HG02642 (cell line): ENCODE measurements around the gene IPO5.
"Not testable (repeated sequence)": the region's sequence is repeated elsewhere in the genome, so short reads cannot be mapped to it uniquely, and the experiment has no call there.

Source experiments
- ATAC-seq: cut with Tn5 transposase; IDR thresholded peaks from one replicate; pipeline ENCODE4 v1.9.1; 2021; ENCODE audit warnings: mild to moderate bottlenecking; ENCODE audit not compliant: unreplicated experiment, poor library complexity

The IPO5 gene

DNA sequence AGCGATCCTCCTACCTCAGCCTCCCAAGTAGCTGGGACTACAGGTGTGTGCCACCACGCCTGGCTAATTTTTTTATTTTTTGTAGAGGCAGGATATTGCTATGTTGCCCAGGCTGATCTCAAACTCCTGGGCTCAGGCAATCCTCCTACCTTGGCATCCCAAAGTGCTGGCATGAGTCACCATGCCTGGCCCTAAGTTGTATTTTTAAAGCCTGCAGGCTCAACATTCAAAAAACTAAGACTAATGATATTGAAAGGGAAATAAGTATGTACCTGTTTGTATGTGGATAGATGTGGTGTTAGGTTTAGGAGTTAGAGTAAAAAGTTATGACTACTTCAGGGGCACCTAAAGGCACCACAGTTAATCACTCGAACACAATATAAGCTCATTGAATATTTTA is 5.4 kb upstream of the IPO5 start:
- no peak for ATAC-seq

DNA sequence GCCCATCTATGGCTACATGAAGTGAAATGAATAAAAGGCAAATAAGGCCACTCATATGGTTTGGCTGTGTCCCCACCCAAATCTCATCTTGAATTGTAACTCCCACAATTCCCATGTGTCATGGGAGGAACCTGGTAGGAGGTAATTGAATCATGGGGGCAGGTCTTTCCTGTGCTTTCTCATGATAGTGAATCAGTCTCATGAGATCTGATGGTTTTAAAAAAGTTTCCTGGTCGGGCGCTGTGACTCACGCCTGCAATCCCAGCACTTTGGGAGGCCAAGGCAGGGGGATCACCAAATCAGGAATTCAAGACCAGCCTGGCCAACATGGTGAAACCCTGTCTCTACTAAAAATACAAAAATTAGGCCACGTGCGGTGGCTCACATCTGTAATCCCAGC is 4.2 kb upstream of the IPO5 start:
- ATAC-seq: not testable (repeated sequence)

DNA sequence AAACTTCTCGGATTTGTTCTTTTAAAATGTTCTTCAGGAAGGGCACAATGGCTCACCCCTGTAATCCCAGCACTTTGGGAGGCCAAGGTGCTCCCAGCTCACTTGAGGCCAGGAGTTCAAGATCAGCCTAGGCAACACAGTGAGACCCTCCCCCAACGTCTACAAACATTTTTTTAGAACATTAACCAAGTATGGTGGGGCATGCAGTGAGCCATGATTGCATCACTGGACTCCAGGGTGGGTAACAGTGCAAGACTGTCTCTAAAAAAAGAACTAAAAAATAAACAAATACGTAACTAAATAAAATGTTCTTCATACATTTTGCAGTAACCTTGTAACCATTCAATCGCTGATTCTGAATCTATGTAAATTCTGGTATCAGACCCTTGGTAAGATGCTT is 2.1 kb upstream of the IPO5 start:
- no peak for ATAC-seq

DNA sequence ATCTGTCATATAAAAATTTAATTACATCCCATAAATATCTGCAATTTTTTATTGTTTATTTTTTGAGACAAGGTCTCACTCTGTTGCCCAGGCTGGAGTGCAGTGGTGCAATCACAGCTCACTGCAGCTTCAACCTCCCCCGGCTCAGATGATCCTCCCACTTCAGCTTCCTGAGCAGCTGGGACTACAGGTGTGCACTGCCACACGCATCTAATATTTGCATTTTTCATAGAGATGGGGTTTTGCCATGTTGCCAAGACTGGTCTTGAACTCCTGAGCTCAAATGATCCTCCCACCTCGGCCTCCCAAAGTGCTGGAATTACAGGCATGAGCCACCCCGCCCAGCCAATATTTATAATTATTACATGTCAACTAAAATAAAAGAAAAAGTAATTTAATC is 644 bp upstream of the IPO5 start:
- ATAC-seq: peak; percentile 78

DNA sequence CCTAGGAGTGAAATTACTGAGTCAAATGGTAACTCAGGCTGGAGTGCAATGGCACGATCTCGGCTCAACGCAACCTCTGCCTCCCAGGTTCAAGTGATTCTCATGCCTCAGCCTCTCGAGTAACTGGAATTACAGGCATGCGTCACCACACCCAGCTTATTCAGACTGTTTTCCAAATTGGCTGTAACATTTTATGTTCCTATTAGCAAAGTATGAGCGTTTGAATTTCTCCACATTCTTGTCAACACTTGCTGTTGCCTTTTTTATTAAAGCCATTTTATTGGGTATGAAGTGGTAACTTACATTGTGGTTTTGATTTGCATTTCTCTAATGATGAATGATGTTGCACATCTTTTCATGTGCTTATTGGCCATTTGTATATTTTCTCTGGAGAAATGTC is 7.9 kb downstream of the IPO5 start:
- ATAC-seq: no peak

DNA sequence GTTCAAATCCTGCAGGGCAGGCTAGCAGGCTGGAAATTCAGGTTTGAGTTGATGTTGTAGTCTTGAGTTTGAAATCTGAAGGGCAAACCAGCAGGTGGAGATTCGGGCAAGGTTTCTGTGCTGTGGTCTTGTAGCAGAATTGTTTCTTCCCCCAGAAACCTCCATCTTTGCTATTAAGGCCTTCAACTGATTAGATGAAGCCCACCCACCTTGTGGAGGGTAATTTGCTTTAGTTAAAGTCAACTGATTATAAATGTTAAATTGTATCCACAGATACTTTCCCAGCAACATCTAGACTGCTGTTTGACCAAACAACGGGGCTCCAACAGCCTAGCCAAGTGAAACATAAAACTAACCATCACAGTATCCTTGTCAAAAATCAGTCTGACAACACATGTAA is 9.4 kb downstream of the IPO5 start:
- ATAC-seq: no peak

DNA sequence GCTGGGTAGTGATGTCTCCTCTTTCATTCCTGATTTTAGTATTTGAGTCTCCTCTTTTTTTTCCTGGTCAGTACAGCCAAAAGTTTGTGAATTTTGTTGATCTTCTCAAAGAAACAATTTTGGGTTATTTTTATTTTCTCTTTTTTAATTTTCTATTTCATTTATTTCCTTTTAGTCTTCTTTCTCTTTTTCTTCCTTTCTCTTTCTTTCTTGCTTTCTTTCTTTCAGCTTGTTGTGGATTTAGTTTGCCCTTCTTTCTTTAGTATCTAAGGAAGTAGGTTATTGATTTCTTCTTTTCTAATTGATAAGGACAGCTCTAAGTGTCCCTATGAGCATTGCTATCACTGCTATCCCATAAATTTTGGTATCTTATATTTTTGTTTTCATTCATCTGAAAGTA is 13.8 kb downstream of the IPO5 start:
- no peak for ATAC-seq

DNA sequence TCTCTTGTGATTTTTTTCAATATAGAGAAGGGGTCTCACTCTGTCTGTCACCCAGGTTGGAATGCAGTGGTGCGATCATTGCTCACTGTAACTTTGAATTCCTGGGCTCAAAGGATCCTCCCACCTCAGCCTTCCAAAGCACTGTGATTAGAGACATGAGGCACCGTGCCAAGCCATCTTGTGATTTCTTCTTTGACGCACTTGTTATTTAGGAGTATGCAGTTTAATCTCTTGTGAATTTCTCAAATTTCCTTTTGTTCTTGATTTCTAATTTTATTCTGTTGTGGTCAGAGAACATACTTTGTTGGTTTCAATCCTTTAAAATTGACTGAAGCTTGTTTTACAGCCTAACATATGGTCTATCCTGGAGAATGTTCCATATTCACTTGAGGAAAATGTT is 14.5 kb downstream of the IPO5 start:
- no peak for ATAC-seq

DNA sequence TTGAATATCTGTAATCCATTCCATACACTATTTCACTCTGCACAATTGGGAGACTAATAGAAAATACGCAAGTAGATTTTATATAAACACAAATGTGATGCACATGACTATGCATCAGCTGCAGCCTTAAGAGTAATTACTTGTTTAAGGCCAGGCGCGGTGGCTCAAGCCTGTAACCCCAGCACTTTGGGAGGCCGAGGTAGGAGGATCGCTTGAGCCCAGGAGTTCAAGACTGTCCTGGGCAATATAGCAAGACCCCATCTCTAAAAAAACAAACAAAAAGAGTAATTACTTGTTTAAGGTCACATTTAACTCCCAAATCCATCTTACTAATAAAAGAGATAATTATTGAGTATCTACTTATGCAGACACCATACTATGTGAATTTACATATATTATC is 18.0 kb downstream of the IPO5 start:
- no peak for ATAC-seq

DNA sequence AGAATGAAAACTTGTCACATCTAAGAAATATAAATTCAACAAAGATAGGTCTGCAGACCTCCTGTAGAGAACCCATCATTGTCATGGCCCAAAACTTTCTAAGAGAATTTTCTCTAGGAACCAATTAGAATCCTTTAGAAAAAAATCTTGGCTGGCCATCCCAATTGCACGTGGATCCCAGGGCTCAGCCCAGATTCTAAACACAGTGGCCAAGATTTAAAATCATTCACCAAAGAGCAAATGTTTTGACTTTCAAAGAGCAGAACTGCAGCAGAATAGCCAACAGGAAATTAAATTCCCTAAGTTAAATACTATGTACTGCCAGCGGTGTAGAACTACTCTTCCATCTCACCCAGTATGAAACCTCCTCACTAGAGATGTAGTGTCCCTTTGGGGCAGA is 21.3 kb downstream of the IPO5 start:
- no peak for ATAC-seq

DNA sequence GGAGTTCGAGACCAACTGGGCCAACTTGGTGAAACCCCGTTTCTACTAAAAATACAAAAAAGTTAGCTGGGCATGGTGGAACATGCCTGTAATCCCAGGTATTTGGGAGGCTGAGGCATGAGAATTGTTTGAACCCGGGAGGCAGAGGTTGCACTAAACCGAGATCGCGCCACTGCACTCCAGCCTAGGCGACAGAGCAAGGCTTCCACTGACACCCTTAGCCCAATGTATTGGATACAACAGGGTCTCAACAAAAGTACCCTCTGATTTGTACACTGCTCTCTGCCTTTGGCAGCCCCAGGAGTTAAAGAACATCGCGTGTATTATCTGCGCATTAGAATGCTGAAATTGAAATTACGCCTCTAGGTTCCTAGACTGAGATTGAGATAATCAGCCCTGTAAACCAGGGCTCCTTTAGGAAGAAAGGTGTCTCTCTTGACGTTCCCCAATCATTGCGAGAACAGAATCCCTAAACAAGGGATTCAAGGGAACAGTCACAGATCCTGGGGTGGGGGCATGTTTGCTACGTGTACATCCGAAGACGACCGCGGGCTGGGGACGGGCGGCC is 21.9 kb downstream of the IPO5 start:
- ATAC-seq: no peak

DNA sequence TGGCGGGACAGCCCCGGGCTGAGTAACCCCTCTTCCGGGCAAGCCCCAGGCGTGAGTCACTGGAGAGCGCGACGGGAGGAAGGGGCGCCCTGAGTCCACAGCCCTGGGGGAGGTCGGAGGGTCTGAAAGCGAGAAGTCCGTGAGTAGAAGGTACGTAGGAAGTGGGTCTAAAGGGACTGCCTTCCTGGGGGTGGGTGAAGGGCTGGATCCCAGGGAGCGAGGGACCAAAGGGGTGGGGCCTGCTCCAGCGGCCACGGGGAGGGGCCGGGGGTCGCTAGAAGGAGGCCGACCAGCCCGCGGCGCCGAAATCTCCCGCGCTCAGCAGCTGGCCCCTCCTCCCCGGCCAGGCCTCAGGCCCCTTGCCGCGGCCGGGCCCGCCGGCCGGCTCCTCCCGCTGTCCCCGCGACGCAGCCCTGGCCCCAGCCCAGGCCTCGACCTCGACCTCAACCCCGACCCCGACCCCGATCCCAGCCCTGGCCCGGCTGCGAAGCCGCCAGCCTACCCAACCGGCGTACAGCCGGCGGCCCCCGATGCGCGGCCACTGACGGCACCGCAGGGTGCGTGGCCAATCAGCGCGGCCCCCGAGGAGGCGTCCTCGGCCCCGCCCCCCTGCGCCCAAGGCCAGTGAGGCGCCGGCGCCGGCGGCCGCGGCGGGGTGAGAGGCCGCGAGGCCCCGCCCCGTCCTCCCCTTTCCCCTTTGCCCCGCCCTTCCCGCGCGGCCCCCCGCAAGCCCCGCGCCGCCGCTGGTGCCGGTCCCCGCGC is 22.6 kb downstream of the IPO5 start:
- ATAC-seq: peak; percentile 92

DNA sequence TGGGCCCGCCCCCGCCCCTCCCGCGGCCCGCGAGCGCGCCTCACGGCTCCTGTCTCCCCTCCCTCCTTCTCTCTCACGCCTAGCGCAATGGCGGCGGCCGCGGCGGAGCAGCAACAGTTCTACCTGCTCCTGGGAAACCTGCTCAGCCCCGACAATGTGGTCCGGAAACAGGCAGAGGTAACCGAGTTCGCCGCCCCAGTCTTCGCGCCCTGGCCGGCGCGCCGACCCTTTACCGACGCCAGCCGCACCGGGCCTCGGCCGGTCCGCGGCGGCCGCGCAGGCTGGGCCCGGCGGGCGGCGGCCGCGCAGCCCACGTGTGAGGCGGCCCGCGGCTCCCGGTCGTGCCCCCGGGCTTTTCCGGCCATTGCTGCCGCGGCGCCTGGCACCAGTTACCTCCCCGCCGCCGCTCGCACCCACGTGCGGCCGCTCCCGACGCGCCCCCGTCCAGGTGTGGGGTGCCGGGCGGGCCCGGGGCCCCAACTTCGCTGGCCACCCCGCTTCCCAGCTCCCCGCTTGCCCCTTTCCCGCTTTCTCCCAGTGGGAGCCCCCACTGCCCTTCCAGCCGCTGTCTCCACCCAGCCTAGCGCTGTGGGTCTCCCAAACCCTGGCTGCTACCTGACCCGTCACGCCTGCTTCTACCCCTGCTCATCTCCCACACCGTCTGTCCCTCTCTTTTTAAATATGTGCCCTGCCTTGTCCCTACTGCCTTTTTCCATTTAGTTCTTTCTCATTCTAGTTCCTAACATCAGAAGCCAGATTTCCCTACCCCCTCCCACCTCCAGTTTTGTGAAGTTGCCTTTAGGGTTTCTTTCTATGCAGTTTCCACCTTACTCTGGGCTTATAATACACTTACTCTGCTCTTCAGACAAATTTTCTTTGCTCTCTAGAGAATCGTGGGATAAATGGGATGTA is 23.4 kb downstream of the IPO5 start:
- ATAC-seq: peak; percentile 38

DNA sequence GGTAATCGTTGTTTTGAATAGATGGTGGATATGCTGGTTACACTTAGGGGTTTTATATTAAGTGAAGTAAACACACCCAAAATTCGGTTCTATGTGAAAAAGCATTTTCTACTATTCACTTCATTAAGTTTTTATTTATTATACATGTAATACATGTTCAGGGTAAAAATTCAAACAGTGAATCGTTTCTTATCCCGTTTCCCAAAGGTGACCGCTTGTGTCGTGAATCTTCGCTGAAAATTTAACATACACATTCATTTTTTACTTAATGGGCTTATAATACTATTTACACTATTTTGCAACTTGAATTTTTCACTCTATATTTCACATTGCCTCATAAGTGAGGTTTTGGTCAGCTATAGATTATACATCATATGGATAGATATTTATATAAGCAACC is 24.5 kb downstream of the IPO5 start:
- ATAC-seq: no peak

DNA sequence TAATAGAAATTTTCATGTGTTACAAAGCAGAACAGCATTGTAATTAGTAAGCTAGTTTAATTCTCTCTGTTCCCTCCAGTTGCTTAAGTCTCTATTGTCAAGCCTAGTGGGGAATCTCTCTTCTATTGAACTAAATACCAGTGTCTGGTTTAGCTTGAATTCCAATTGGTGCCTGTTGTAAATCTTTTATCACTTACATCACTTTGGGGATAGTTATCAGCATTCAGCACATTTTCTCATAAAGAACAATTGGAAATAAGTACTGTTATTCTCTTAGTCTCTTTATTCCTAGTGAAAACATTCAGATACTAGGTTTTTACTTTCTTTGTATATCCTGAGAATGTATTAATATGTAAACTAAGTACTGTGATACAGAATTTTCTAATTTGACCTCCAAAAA is 25.2 kb downstream of the IPO5 start:
- ATAC-seq: no peak

DNA sequence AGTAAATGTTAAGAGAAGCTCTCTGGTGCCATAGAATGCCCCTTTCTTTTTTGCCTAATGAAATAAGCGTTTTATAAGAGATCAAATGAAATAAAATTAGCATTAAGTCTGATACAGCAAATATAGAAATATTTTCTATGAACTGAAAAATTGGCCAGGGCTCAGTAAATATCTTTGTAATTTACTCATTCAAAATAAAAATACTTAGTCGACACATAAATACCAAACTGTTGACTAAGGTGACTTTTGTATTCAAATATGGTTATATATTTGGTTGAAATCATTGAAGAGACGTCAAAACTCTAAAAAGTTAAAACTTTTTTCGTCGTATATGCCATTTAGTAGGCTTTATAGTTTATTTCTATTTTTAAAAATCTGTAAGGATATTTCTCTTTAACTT is 25.6 kb downstream of the IPO5 start:
- ATAC-seq: no peak

DNA sequence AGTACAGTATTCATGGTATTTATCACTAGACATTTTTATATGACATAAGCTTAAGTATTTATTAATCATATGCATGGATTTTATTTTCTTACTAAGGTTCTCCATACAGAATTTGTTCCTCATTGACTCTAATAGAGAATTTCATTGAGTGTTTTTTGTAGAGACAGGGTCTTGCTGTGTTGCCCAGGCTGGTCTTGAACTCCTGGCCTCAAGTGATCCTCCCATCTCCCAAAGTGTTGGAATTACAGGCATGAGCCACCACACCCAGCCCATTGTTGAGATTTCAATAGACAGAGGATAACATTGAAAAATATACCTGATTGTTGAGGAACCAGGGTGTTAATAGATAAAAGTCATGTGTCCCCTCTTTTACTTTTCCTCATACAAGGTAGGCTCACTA is 26.1 kb downstream of the IPO5 start:
- no peak for ATAC-seq

DNA sequence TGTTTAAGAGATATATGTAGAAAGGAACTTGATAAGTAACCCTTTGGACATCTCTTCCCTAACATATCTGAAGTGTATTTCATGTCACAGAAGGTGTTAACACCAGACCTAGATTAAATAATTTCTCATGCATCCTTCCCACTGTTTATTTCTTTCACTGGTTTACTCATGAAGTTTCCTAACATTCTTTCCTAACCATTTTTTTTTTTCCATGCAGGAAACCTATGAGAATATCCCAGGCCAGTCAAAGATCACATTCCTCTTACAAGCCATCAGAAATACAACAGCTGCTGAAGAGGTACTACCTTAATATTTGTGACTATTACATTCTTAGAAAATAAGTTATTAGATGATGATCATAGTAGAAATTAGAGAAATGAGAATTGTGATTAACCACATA is 28.8 kb downstream of the IPO5 start:
- ATAC-seq: no peak

DNA sequence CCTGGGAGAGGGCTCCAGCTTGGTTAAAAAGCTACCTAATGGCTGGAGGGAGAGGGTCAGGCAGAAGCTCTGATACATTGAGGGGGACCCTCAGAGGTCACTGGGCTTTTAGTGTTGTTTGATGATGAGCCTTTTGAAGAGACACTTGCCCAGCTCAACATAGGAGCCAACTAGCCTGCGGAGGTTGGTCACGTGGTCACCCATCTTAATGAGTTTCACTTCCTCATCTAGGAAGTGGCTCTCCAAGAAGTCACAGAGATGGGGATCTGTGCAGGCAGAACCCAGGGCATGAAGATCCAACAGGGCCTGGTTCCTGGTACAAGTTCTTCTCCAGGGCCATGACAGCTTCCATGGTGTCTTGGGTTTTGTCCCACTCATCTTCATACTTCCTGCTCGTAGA is 33.4 kb downstream of the IPO5 start:
- peak; percentile 81 for ATAC-seq

DNA sequence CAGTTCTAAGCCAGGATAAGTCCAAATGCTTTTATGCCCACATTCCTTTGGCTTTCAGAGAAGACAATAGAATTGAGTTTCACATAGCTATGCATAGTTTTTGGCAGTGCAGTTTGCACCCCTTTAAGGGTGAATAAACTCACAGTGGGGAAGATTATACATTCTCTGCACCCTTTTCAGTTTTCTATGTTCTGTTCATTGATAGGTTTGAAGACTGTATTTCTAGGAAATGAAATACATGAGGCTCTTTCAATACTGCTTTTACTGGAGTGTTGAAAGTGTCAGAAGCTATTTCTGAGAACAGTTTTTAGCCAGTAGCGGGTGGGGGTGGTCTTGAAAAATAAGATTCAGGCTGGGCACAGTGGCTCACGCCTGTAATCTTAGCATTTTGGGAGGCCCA is 46.2 kb downstream of the IPO5 start:
- no peak for ATAC-seq

DNA sequence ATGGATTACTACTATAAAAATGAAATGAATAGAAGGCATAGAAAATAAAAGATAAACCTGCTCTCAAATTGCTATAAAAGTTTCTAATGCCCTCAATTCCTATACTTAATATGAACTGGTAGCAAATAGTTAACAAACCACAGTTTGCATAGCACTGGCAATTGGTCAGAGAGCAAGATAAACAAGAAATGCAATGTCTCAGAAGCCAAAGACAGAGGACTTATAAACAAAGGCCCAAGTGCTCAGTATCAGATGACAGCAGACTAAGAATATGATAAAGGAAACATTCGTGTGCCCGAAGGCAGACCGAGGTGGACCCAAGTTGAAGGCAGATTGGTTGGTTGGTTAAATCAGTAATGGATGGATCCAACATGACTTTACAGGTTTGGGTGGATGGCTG is 50.6 kb downstream of the IPO5 start:
- ATAC-seq: no peak
